Natural killer cell (primary cell): ENCODE measurements around the gene DLGAP3. TPM values are rescaled to one million over a fixed set of nuclear protein-coding genes. Genes with fewer than 3 reads are reported as not detected.

Experiments used
- ATAC-seq, 3 donors: fragments of 150-1000 bp in 2 of 3; fragments of 200-7000 bp in 1 of 3; cut with Tn5 transposase; 1 replicate in 1 of 3; 2 replicates in 2 of 3; pipeline ENCODE4 v1.10.0; 2021; ENCODE audit warnings: mild to moderate bottlenecking in 2 of 3, moderate library complexity in 2 of 3
- DNase-seq, 2 donors: peaks; one replicate each; pipeline versions ENCODE4 v3.0.0 to v3.0.0-alpha.2; 2013 to 2021; ENCODE audit warnings: mixed read lengths in 1 of 2
- H3K27ac ChIP-seq: one replicate; pipeline ENCODE4 v1.5.1; 2013; ENCODE audit warnings: mild to moderate bottlenecking, low read length
- H3K27me3 ChIP-seq: one replicate; pipeline ENCODE4 v1.6.1; 2013; ENCODE audit warnings: low read length; ENCODE audit not compliant: control insufficient read depth, insufficient read depth
- H3K36me3 ChIP-seq: one replicate; pipeline ENCODE4 v1.6.1; 2013; ENCODE audit warnings: low read length; ENCODE audit not compliant: control insufficient read depth, insufficient read depth
- H3K4me1 ChIP-seq: one replicate; pipeline ENCODE4 v1.6.1; 2013; ENCODE audit warnings: low read length; ENCODE audit not compliant: control insufficient read depth, insufficient read depth
- H3K4me3 ChIP-seq: one replicate; pipeline ENCODE4 v1.5.1; 2013; ENCODE audit warnings: low read length
- H3K9me3 ChIP-seq: one replicate; pipeline ENCODE4 v1.6.1; 2013; ENCODE audit warnings: low read length; ENCODE audit not compliant: control insufficient read depth, insufficient read depth
- H3K27ac Mint-ChIP-seq, 2 donors: one replicate each; pipeline ENCODE4 v1.8.0; 2022; ENCODE audit warnings: mild to moderate bottlenecking in 2 of 2, mixed read lengths in 2 of 2, moderate library complexity in 1 of 2
- H3K27me3 Mint-ChIP-seq, 2 donors: one replicate each; pipeline ENCODE4 v1.8.0; 2022; ENCODE audit warnings: low read depth in 2 of 2, mixed read lengths in 2 of 2
- H3K36me3 Mint-ChIP-seq: one replicate; pipeline ENCODE4 v1.8.0; 2022; ENCODE audit warnings: mixed read lengths
- H3K4me1 Mint-ChIP-seq, 2 donors: one replicate each; pipeline ENCODE4 v1.8.0; 2022; ENCODE audit warnings: mixed read lengths in 2 of 2
- H3K4me3 Mint-ChIP-seq: one replicate; pipeline ENCODE4 v1.8.0; 2022; ENCODE audit warnings: mild to moderate bottlenecking, moderate library complexity, mixed read lengths
- H3K9me3 Mint-ChIP-seq, 2 donors: one replicate each; pipeline ENCODE4 v1.8.0; 2022; ENCODE audit warnings: mixed read lengths in 2 of 2
- CTCF ChIP-seq: fragments of 200-600 bp; IDR thresholded peaks from one replicate; pipeline ENCODE4 v1.8.0; 2022; ENCODE audit warnings: antibody characterized with exemption
- WGBS: methylation state at CpG from one replicate; pipeline ENCODE4 v1.1.7; 2013; ENCODE audit warnings: missing lambda C conversion rate; ENCODE audit not compliant: insufficient coverage; 5-methylcytosine and 5-hydroxymethylcytosine counted together
- intact Hi-C: fragments of 100-400 bp; cut with micrococcal nuclease; formaldehyde crosslinking; loops from one replicate; pipeline ENCODE4 v1.14.2; 2022
- total RNA-seq, 4 donors: library from RNA; stranded (reverse); fragments of 120-200 nt in 1 of 4; gene quantifications; one replicate each; pipeline versions ENCODE4 v1.2.3 to v1.2.4, GENCODE V29; 2013 to 2022

Gene DLGAP3
- total RNA-seq, 3 donors from 2014 or later (not counting 1 experiment from before 2014, with no cell fraction given) = 0.33 to 0.38 (median 0.36) TPM

DNA sequence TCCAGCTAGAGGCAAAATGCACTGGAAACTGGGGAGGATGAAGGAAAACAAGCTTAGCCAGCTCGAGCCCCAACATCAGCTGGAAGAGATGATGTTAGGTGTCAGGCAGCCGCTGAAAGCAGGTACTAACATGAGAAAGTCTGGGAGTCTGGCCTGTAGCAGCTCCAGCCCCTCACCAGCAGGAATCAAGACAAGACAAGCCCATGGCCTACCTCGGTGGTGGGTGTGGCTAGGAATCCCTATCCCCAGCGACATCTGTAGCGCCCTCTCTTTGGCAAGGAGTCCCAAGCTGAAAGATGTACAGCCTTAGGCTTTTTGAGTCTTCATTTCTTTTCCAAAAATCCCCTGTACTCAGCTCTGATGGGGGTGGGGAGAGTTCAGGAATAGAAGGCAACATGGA, 2.6 kb downstream of the DLGAP3 start:
- Mint-ChIP-seq H3K4me1 (peaks cover 6 to 20% of the 10 kb centered on the region in 2 donors), H3K4me3 (peak overlapping the region; percentile 9), H3K27ac (no peak overlapping the region), H3K9me3 (no peaks in the 10 kb centered on the region), H3K27me3 (peaks cover 57 to 58% of the 10 kb centered on the region in 2 donors), H3K36me3 (no peaks in the 10 kb centered on the region)
- H3K27me3 ChIP-seq = peaks cover 23% of the 10 kb centered on the region
- DNase-seq (no peak), ATAC-seq (no peak)
- WGBS = 17% methylated on average over 4 of the region's 5 CpGs
- peaks cover 23% of the 10 kb centered on the region for H3K4me1 ChIP-seq
- H3K36me3 ChIP-seq = no peaks in the 10 kb centered on the region
- intact Hi-C loops = no loop called here
- H3K4me3 ChIP-seq = no peak overlapping the region
- H3K9me3 ChIP-seq = peaks cover 2% of the 10 kb centered on the region
- H3K27ac ChIP-seq = no peak overlapping the region
- TF ChIP-seq CTCF = no peak

DNA sequence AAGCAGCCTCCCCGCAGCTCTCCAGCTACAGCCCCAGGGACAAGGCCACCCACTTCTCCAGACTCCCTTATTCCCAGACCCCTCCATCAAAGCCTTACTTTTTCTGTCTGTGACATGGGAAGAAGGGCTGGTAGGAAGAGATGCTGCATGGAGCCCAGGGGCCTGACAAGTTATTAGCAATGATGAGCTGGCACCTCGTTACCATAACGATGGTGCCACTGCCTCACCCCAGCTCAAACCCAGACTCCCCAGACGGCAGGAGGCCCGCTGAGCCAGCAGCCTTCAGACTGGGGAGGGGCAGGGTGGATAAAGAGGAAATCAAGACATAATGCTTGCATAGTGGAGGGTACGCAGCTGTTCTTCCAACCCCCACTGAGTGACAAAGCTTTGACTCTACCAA, 3.3 kb downstream of the DLGAP3 start:
- Mint-ChIP-seq H3K36me3 (no peaks in the 10 kb centered on the region), H3K27ac (no peak overlapping the region), H3K4me3 (peak overlapping the region; percentile 4), H3K4me1 (peaks cover 6 to 20% of the 10 kb centered on the region in 2 donors), H3K27me3 (peaks cover 62 to 64% of the 10 kb centered on the region in 2 donors), H3K9me3 (no peaks in the 10 kb centered on the region)
- WGBS = 76% methylated on average over 2 of the region's 6 CpGs
- peaks cover 2% of the 10 kb centered on the region for H3K9me3 ChIP-seq
- H3K36me3 ChIP-seq = no peaks in the 10 kb centered on the region
- no peak for TF ChIP-seq CTCF
- peaks cover 23% of the 10 kb centered on the region for H3K4me1 ChIP-seq
- no peak for ATAC-seq
- H3K4me3 ChIP-seq = no peak overlapping the region
- no peak for DNase-seq
- H3K27me3 ChIP-seq = peaks cover 23% of the 10 kb centered on the region
- no peak overlapping the region for H3K27ac ChIP-seq
- intact Hi-C loops = no loop called here

- 77% methylated on average over 2 of the region's 2 CpGs for WGBS
- Histone ChIP-seq H3K36me3 (no peaks in the 10 kb centered on the region), H3K4me3 (no peak overlapping the region), H3K27ac (no peak overlapping the region), H3K27me3 (peaks cover 22% of the 10 kb centered on the region), H3K4me1 (peaks cover 23% of the 10 kb centered on the region), H3K9me3 (peaks cover 2% of the 10 kb centered on the region)
- no peak for TF ChIP-seq CTCF
- H3K4me3 Mint-ChIP-seq = no peak overlapping the region
- peaks cover 63 to 68% of the 10 kb centered on the region in 2 donors for H3K27me3 Mint-ChIP-seq
- peaks cover 6 to 20% of the 10 kb centered on the region in 2 donors for H3K4me1 Mint-ChIP-seq
- no peaks in the 10 kb centered on the region for H3K9me3 Mint-ChIP-seq
- intact Hi-C loops = no loop called here
- no peak for ATAC-seq
- H3K36me3 Mint-ChIP-seq = no peaks in the 10 kb centered on the region
- H3K27ac Mint-ChIP-seq = no peak overlapping the region
- DNase-seq = no peak
These were observed 3.7 kb downstream of the DLGAP3 start for GRCh38 chr1:34925730-34926129.
